ENCODE results near the gene VPS4B. TPM values are rescaled to one million over a fixed set of nuclear protein-coding genes. Genes with fewer than 3 reads are reported as not detected.
A peak's percentile ranks its signal among the peaks of the same experiment; 100 is the strongest.

Gene VPS4B
- total RNA-seq, 1 donor from 2014 or later, result 65.5 TPM

DNA sequence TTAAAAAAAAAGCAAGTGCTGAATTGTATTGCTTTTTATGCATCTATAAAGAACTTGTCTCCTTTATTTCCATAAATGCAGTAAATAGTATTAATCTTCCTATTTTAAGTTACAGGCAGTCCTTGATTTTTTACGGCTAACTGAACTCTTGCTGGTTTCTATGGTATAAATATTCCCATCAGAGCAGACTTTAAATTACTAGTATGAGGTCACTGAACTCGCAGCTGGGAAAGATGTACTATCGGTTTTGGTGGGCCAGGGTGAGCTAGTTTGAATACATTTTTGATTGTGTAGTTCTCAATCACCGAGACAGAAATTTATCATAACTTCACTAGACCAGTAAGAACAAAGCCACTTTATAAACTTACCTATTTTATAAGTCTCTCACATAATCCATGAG lies 34.4 kb downstream of the VPS4B start:
- DNase-seq (ENCODE audit: low read depth) (no peak), FAIRE-seq (no peak)
- Mint-ChIP-seq H3K27ac (ENCODE audit: unreplicated experiment) (no peak overlapping the region), H3K4me1 (ENCODE audit: low read depth, unreplicated experiment) (no peaks in the 10 kb centered on the region), H3K36me3 (ENCODE audit: low read depth, unreplicated experiment) (peaks cover 15% of the 10 kb centered on the region), H3K4me3 (ENCODE audit: unreplicated experiment) (no peak overlapping the region), H3K9me3 (ENCODE audit: unreplicated experiment) (no peaks in the 10 kb centered on the region), H3K27me3 (ENCODE audit: low read depth, unreplicated experiment) (no peaks in the 10 kb centered on the region)
- Histone ChIP-seq H4K20me1 (ENCODE audit: insufficient read depth, low read length) (no peaks in the 10 kb centered on the region), H2AFZ (ENCODE audit: low read depth, low read length) (no peak overlapping the region), H3K27me3 (ENCODE audit: insufficient read depth, low read length) (no peaks in the 10 kb centered on the region), H3K9ac (ENCODE audit: low read length) (no peak overlapping the region), H3K4me2 (ENCODE audit: low read length) (no peak overlapping the region), H3K9me3 (ENCODE audit: insufficient read depth, low read depth, low read length) (no peaks in the 10 kb centered on the region), H3K4me3 (ENCODE audit: insufficient read depth, low read depth, low read length) (no peak overlapping the region), H3K27ac (ENCODE audit: low read depth, low read length) (no peak overlapping the region), H3K79me2 (ENCODE audit: insufficient read depth, low read length) (no peaks in the 10 kb centered on the region), H3K4me1 (ENCODE audit: insufficient read depth, low read length) (no peaks in the 10 kb centered on the region), H3K36me3 (ENCODE audit: insufficient read depth, low read length) (peaks cover 31% of the 10 kb centered on the region)
- TF ChIP-seq CTCF (IDR thresholded peaks at IDR 0.05; ENCODE audit: insufficient read depth, low read depth, low read length), result no peak
- TF ChIP-seq EZH2 (IDR thresholded peaks at IDR 0.05; ENCODE audit: insufficient read depth, low read length), result no peak

GRCh38 chr18:63382843-63383242 lies 39.4 kb downstream of the VPS4B start:
- Mint-ChIP-seq H3K27ac (ENCODE audit: unreplicated experiment) (no peak overlapping the region), H3K27me3 (ENCODE audit: low read depth, unreplicated experiment) (no peaks in the 10 kb centered on the region), H3K9me3 (ENCODE audit: unreplicated experiment) (no peaks in the 10 kb centered on the region), H3K4me1 (ENCODE audit: low read depth, unreplicated experiment) (peaks cover 10% of the 10 kb centered on the region), H3K4me3 (ENCODE audit: unreplicated experiment) (no peak overlapping the region), H3K36me3 (ENCODE audit: low read depth, unreplicated experiment) (peaks cover 18% of the 10 kb centered on the region)
- no peak overlapping the region for H3K27ac ChIP-seq (ENCODE audit: low read depth, low read length)
- FAIRE-seq (no peak), DNase-seq (ENCODE audit: low read depth) (no peak)
- peaks cover 5% of the 10 kb centered on the region for H3K4me1 ChIP-seq (ENCODE audit: insufficient read depth, low read length)
- H3K4me3 ChIP-seq (ENCODE audit: insufficient read depth, low read depth, low read length), result no peak overlapping the region
- no peaks in the 10 kb centered on the region for H4K20me1 ChIP-seq (ENCODE audit: insufficient read depth, low read length)
- TF ChIP-seq EZH2 (IDR thresholded peaks at IDR 0.05; ENCODE audit: insufficient read depth, low read length) (no peak), CTCF (IDR thresholded peaks at IDR 0.05; ENCODE audit: insufficient read depth, low read depth, low read length) (no peak)
- no peak overlapping the region for H3K4me2 ChIP-seq (ENCODE audit: low read length)
- no peak overlapping the region for H2AFZ ChIP-seq (ENCODE audit: low read depth, low read length)
- no peaks in the 10 kb centered on the region for H3K79me2 ChIP-seq (ENCODE audit: insufficient read depth, low read length)
- no peaks in the 10 kb centered on the region for H3K27me3 ChIP-seq (ENCODE audit: insufficient read depth, low read length)
- H3K36me3 ChIP-seq (ENCODE audit: insufficient read depth, low read length), result peaks cover 10% of the 10 kb centered on the region
- H3K9ac ChIP-seq (ENCODE audit: low read length), result no peak overlapping the region
- H3K9me3 ChIP-seq (ENCODE audit: insufficient read depth, low read depth, low read length), result no peaks in the 10 kb centered on the region

- H3K4me3 ChIP-seq (ENCODE audit: insufficient read depth, low read depth, low read length), result no peak overlapping the region
- no peak for DNase-seq (ENCODE audit: low read depth)
- Mint-ChIP-seq H3K4me1 (ENCODE audit: low read depth, unreplicated experiment) (peaks cover 10% of the 10 kb centered on the region), H3K9me3 (ENCODE audit: unreplicated experiment) (peaks cover 10% of the 10 kb centered on the region), H3K27me3 (ENCODE audit: low read depth, unreplicated experiment) (no peaks in the 10 kb centered on the region), H3K4me3 (ENCODE audit: unreplicated experiment) (no peak overlapping the region), H3K36me3 (ENCODE audit: low read depth, unreplicated experiment) (peaks cover 23% of the 10 kb centered on the region), H3K27ac (ENCODE audit: unreplicated experiment) (peak overlapping the region; percentile 75)
- H3K4me1 ChIP-seq (ENCODE audit: insufficient read depth, low read length), result peaks cover 5% of the 10 kb centered on the region
- H3K79me2 ChIP-seq (ENCODE audit: insufficient read depth, low read length), result no peaks in the 10 kb centered on the region
- H4K20me1 ChIP-seq (ENCODE audit: insufficient read depth, low read length), result no peaks in the 10 kb centered on the region
- no peak overlapping the region for H3K27ac ChIP-seq (ENCODE audit: low read depth, low read length)
- no peak overlapping the region for H2AFZ ChIP-seq (ENCODE audit: low read depth, low read length)
- H3K4me2 ChIP-seq (ENCODE audit: low read length), result peak overlapping the region; percentile 42
- H3K9me3 ChIP-seq (ENCODE audit: insufficient read depth, low read depth, low read length), result peaks cover 6% of the 10 kb centered on the region
- TF ChIP-seq EZH2 (IDR thresholded peaks at IDR 0.05; ENCODE audit: insufficient read depth, low read length) (no peak), CTCF (IDR thresholded peaks at IDR 0.05; ENCODE audit: insufficient read depth, low read depth, low read length) (no peak)
- FAIRE-seq, result no peak
- H3K27me3 ChIP-seq (ENCODE audit: insufficient read depth, low read length), result no peaks in the 10 kb centered on the region
- peak overlapping the region; percentile 17 for H3K9ac ChIP-seq (ENCODE audit: low read length)
- peaks cover 8% of the 10 kb centered on the region for H3K36me3 ChIP-seq (ENCODE audit: insufficient read depth, low read length)
Observed at GRCh38 chr18:63379639-63379962, 42.7 kb downstream of the VPS4B start.

Measured in astrocyte (in vitro differentiated cells and primary cell).